ENCODE results near the gene TBCCD1. TPM values are rescaled to one million over a fixed set of nuclear protein-coding genes. Genes with fewer than 3 reads are reported as not detected.

TBCCD1 gene
- total RNA-seq, 2 experiments from 2014 or later: 15.2 to 17.4 TPM

DNA sequence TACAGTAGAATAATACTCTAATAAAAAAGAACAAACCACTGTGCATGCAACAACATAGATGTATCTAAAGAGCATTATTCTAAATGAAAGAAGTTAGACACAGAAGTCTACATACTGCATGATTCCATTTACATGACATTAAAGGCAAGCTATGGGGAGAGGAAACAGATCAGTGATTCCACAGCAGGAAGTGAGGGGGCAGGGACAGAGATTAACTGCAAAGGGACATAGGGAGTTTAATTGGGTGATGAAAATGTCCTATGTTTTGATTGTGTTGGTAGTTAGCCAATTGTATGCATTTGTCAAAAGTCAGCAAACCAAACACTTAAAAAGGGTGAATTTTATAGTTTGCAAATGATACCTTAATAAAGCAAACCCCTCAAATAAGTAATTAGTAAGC, 36.7 kb downstream of the TBCCD1 start:
- Mint-ChIP-seq H3K36me3 (peaks cover 9% of the 10 kb centered on the region), H3K27ac (no peak overlapping the region), H3K27me3 (no peaks in the 10 kb centered on the region), H3K9me3 (no peaks in the 10 kb centered on the region), H3K4me1 (peaks cover 27% of the 10 kb centered on the region), H3K4me3 (no peak overlapping the region)
- DNase-seq (no peak), ATAC-seq (ENCODE audit: low read depth) (no peak)
- POLR2A ChIA-PET: no interaction called here

DNA sequence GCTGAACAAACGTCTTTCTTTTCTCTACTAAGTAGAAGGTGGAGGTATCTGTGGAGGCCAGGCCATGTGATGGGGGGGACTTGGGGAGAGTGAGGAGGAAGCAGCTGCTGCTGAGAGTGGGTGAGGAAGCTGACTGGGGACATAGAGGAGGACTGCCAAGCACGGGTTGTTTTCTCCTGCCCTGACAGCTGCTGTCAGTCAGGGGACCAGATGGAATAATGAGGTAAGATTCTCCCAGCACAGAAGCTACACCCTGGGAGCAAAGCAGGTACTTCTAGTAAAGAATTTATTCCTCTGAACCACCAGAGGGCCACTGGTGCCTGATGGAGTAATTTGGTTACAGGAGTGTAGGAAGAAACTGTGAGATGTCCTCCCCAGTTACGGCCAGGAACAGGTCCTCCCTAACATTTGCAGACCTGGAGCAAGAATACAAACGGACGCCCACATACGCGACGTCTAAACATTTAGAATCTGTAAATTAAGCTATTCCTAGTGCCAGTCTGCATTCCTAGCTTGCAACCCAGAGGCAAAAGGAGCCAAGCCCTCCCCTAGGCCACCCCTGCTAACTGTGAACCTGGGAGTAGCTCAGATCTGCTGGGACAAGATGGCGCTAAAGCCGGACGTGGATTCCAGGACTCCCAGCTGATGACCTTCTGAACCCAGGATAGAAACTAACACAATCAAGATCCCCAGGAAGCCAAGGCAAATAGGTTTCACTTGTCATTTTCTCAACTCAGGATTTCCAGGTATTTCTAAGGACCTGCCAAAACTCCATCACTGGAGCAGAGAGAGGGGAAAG, 37.7 kb downstream of the TBCCD1 start:
- DNase-seq (no peak), ATAC-seq (ENCODE audit: low read depth) (no peak)
- peaks cover 19% of the 10 kb centered on the region for H3K4me1 Mint-ChIP-seq
- POLR2A ChIA-PET: no interaction called here
- H3K27me3 Mint-ChIP-seq: no peaks in the 10 kb centered on the region
- H3K9me3 Mint-ChIP-seq: no peaks in the 10 kb centered on the region
- peaks cover 9% of the 10 kb centered on the region for H3K36me3 Mint-ChIP-seq
- H3K4me3 Mint-ChIP-seq: no peak overlapping the region
- no peak overlapping the region for H3K27ac Mint-ChIP-seq

DNA sequence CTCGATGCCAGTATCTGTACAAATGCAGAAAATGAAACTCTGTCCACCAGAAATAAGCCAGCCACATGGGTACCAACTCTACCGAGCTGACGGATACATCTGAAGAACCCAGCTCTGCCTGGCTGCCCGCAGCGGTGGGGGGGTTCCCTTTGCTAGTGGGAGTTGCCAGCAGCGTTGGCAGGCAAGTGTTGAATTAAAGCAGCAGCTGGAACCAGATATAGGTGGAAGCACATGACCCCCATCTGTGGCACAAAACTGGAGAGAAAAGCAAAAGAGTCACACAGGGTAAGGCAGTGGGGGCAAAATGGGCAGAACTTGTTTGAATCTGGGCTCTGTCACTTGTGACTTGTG, 40.9 kb downstream of the TBCCD1 start:
- Mint-ChIP-seq H3K4me1 (peaks cover 16% of the 10 kb centered on the region), H3K27me3 (peaks cover 2% of the 10 kb centered on the region)

DNA sequence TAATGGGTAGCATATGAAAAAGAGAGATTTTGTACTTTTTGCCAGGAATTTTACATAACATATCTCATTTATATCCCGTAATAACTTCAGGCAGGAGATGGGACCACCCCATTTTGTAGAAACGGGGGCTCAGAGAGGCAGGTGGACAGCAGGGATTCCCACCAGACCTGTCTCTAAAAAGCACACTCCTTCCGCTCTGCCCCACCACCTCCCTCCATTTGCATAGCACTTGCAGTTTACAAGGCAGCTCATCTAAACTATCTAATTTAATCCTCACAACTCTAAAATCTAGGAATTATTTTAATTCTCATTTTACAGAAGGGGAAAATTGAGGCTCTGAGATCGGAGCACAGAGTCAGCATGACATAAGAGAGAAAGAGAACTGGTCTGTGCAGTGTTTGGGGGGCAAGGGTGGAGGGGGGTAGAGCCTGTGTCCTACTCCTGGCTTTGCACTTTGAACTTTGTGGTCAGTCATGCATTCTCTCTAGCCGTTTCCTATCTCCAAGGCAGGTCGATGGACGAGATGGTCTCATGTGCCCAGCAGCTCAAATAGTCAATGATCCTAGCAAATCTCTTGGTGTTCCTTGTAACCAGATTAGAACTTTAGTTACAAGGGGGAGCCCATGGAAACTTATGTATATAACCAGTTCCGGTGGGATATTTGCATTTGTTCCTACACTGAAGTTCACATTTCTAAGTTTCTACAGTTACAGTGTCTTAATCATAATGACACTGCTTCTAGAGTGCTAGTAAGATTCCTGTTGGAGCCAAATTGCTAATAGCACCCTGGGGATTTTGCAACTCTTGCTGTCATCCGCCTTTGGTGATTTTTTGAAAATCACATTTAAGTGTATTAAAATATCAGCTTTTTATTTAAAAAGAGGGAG, 41.5 kb downstream of the TBCCD1 start:
- POLR2A ChIA-PET: no interaction called here
- no peaks in the 10 kb centered on the region for H3K9me3 Mint-ChIP-seq
- H3K27me3 Mint-ChIP-seq: peaks cover 2% of the 10 kb centered on the region
- H3K4me1 Mint-ChIP-seq: peaks cover 17% of the 10 kb centered on the region
- H3K36me3 Mint-ChIP-seq: peaks cover 11% of the 10 kb centered on the region
- no peak overlapping the region for H3K4me3 Mint-ChIP-seq
- DNase-seq (no peak), ATAC-seq (ENCODE audit: low read depth) (no peak)
- no peak overlapping the region for H3K27ac Mint-ChIP-seq

More for the DNA sequence above, 40.9 kb downstream of the TBCCD1 start:
- DNase-seq (no peak), ATAC-seq (ENCODE audit: low read depth) (no peak)
- POLR2A ChIA-PET: no interaction called here
- Mint-ChIP-seq H3K4me3 (no peak overlapping the region), H3K27ac (no peak overlapping the region), H3K9me3 (no peaks in the 10 kb centered on the region), H3K36me3 (peaks cover 11% of the 10 kb centered on the region)

DNA sequence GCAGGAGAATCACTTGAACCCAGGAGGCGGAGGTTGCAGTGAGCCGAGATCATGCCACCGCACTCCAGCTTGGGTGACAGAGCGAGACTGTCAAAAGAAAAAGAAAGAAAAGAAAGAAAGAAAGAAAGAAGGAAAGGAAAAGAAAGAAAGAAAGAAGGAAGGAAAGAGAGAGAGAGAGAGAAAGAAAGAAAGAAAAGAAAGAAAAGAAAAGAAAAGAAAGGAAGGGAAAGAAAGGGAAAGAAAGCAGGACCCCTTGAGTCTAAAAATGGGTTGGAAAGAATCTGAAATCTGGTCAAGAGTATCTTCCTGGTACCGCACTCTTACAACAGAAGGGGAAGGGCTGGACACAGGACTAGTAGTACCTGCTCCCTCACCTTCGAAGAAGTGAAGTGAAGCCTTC, 42.5 kb downstream of the TBCCD1 start:
- Mint-ChIP-seq H3K27ac (no peak overlapping the region), H3K27me3 (peaks cover 2% of the 10 kb centered on the region), H3K9me3 (no peaks in the 10 kb centered on the region), H3K4me3 (no peak overlapping the region), H3K4me1 (peaks cover 14% of the 10 kb centered on the region), H3K36me3 (peaks cover 10% of the 10 kb centered on the region)
- no peak for ATAC-seq (ENCODE audit: low read depth)
- POLR2A ChIA-PET: no interaction called here
- DNase-seq: no peak

DNA sequence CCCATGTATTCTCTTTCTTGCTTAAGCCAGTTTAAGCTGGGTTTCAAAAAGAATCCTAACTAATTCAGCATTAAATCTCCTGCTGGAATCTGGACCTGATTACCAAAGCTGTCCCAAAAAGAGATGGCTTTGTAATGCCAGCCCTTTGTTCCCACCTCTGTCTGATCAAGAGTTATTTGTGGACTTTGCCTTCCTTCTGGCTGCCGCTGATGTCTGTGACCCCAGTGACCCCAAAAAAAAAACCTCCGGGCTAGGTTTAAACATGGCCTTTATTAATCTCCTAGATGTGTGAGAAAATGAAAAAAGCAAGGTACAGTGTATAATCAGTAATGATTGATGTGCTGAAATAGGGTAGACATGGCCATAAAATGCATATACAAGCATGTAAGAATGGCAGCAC, 43.7 kb downstream of the TBCCD1 start:
- DNase-seq (no peak), ATAC-seq (ENCODE audit: low read depth) (no peak)
- Mint-ChIP-seq H3K4me1 (peaks cover 19% of the 10 kb centered on the region), H3K9me3 (no peaks in the 10 kb centered on the region), H3K4me3 (no peak overlapping the region), H3K27ac (no peak overlapping the region), H3K36me3 (peaks cover 2% of the 10 kb centered on the region), H3K27me3 (peaks cover 2% of the 10 kb centered on the region)
- POLR2A ChIA-PET: no interaction called here

DNA sequence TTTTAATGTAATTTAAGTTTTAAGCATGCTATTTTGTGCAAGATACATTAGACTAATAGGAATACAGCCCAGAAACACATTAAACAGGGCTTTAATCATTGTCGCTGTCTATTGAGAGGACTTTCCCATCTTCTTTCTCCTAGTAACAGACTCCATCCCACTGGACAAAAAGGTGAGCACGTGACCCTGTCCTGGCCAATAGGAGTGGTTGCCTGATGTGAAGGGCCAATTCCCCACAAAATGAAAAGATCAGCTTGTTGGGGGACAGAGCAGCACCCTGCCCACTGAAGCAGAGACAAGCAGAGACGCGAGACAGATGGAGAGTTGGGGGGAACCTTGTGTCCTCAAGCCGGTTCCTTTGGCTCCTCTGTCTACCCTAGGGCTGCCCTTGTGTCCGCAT, 44.1 kb downstream of the TBCCD1 start:
- H3K4me3 Mint-ChIP-seq: no peak overlapping the region
- peaks cover 19% of the 10 kb centered on the region for H3K4me1 Mint-ChIP-seq
- ATAC-seq (ENCODE audit: low read depth): no peak
- H3K27ac Mint-ChIP-seq: no peak overlapping the region
- POLR2A ChIA-PET: no interaction called here
- no peak for DNase-seq
- H3K9me3 Mint-ChIP-seq: no peaks in the 10 kb centered on the region
- peaks cover 2% of the 10 kb centered on the region for H3K27me3 Mint-ChIP-seq
- H3K36me3 Mint-ChIP-seq: peaks cover 1% of the 10 kb centered on the region

DNA sequence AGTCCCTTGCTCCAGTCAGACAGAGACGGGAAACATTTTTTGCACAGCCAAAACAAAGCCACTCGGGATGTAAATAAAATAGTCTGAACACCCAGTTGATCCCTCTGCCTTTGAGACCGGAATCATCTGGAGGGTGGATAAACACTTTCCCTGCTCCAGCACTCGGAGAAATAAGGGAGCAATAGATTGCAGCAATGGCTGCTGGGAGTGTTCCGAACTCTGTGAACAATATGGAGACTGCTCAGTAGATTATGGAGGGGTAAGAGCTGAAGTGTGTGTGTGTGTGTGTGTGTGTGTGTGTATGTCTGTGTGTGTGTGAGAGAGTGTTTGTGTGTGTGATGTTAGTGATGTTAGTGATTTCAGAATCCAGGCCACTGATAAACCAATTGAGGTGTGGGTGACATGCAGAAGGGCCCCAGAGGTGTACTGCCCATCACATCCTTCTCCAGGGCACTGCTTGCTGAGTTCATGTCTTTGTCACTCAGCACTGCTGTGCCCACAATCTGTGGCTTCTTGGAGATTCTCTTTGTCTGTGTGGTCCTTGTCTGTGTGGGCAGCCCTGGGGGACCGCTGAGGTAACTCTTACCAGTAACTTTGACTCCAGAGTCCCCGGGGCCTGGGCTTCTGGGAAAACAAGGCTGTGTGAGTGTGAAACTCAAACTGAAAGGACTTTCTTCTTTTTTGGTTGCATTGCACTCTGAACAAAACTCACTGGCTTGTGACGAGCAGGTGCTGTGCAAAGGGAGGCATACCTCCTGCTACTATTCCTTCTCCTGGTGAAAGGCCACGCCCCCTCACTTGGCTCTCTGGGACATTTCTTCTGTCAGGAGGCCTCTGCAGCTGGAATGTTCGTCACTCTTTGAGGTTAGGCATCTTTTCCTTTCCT, 45.9 kb downstream of the TBCCD1 start:
- Mint-ChIP-seq H3K36me3 (peaks cover 6% of the 10 kb centered on the region), H3K4me3 (no peak overlapping the region), H3K9me3 (peaks cover 3% of the 10 kb centered on the region), H3K4me1 (peaks cover 19% of the 10 kb centered on the region), H3K27ac (peak overlapping the region; percentile 32), H3K27me3 (peaks cover 2% of the 10 kb centered on the region)
- ATAC-seq (ENCODE audit: low read depth) (no peak), DNase-seq (no peak)
- POLR2A ChIA-PET: no interaction called here

DNA sequence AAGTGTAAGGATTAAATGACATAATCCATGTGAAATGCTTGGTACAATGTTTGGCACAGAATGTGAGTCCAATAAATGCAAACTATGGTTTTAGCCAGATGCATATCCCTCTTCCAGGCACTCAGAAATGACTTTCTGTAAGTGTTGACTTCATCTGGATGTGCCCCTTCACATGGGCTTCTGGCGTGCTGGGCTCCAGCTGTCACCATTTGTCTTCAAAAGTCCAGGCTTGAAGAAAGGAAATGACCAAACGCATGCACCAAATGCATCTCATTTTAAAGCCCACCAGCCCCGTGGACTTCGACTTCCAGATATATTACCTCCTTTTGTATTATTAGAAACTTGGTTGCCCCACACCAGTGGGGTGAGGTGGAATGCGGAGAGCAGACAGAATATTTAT, 46.7 kb downstream of the TBCCD1 start:
- Mint-ChIP-seq H3K4me1 (peaks cover 26% of the 10 kb centered on the region), H3K9me3 (peaks cover 3% of the 10 kb centered on the region), H3K4me3 (no peak overlapping the region), H3K36me3 (peaks cover 6% of the 10 kb centered on the region), H3K27me3 (peaks cover 2% of the 10 kb centered on the region), H3K27ac (no peak overlapping the region)
- POLR2A ChIA-PET: interaction anchor here (0.6 kb wide), 1 partner anchor 107 kb away, joined by 3 read pairs; no protein-coding TSS in a partner anchor
- ATAC-seq (ENCODE audit: low read depth) (no peak), DNase-seq (no peak)

DNA sequence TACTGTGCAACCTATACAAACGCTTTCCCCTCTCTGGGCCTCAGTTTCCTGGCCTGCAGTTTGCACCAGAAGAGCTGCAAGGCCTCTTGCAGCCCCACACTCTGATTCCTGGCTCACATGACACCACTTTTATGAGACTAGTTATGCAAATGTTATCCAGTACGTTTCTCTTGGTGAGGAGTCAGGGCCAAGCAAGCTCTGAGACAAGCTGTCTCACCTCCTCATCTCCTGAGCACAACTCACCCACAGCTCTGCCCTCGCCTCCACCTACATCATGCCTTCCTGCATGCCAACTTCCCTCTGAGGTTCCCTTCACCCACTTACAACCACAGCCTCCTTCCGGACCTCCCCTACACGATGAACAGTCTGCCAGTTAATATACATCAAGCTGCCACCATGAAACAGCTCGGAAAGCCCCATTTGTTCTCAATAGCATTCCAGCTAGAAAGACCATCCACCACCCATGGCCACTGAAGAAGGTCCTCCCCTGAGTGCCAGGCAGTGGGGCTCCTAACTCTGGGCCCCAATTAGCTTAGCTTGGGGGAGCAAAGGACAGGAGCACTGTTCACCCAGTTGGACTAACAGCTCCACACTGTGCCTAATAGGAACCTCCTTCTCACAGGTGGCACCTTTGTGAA, 48.0 kb downstream of the TBCCD1 start:
- ATAC-seq (ENCODE audit: low read depth): peak; percentile 82
- peaks cover 3% of the 10 kb centered on the region for H3K9me3 Mint-ChIP-seq
- H3K36me3 Mint-ChIP-seq: peaks cover 6% of the 10 kb centered on the region
- peaks cover 8% of the 10 kb centered on the region for H3K27me3 Mint-ChIP-seq
- peak overlapping the region; percentile 36 for H3K27ac Mint-ChIP-seq
- POLR2A ChIA-PET: interaction anchor here (0.8 to 1.7 kb wide), 2 partner anchors 15 to 51 kb away, joined by 3 to 9 read pairs; partner anchors contain the start of gene DNAJB11
- peaks cover 36% of the 10 kb centered on the region for H3K4me1 Mint-ChIP-seq
- H3K4me3 Mint-ChIP-seq: peak overlapping the region; percentile 22
- DNase-seq: peak; percentile 36

DNA sequence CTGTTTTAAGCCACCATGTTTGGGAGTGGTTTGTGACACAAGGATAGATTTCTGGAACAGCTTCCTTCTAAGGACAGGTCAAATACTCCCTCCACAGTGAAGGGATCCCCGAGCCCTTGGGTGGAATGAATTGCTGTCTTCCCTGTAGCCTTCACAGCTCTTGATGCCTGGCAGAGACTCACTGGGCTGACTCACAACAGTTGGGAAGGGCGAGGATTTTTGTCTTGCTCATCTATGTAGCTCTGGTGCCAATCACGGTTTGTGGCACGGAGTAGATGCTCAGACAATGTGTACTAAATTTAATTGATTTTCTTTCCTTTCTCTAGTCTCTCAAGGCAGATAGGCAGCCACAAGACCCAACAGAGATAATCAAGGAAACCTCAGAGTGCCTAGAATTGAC, 49.9 kb downstream of the TBCCD1 start:
- ATAC-seq (ENCODE audit: low read depth) (no peak), DNase-seq (no peak)
- POLR2A ChIA-PET: no interaction called here
- peaks cover 4% of the 10 kb centered on the region for H3K36me3 Mint-ChIP-seq
- no peak overlapping the region for H3K4me3 Mint-ChIP-seq
- no peak overlapping the region for H3K27ac Mint-ChIP-seq
- peaks cover 6% of the 10 kb centered on the region for H3K27me3 Mint-ChIP-seq
- H3K9me3 Mint-ChIP-seq: peaks cover 3% of the 10 kb centered on the region
- peaks cover 36% of the 10 kb centered on the region for H3K4me1 Mint-ChIP-seq

DNA sequence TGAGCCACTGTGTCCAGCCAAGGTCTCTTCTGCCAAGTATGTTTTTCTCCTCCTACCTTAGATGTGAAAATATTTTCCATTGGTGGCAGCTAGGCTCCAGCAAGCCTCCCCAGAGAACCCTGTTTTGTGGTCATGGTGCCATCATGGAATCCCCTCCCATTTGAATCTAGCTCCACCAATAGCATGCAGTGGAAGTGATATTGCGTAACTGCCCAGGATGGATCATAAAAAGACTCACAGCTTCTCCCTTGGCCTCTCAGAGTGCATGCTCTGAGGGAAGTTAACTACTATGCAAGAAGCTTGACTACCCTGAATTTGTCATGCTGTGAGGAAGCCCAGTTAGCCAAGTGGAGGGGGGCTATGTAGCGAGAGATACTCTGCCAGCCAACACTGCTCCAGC, 50.5 kb downstream of the TBCCD1 start:
- Mint-ChIP-seq H3K36me3 (peaks cover 4% of the 10 kb centered on the region), H3K27ac (no peak overlapping the region), H3K4me3 (no peak overlapping the region), H3K4me1 (peaks cover 35% of the 10 kb centered on the region), H3K27me3 (peaks cover 6% of the 10 kb centered on the region), H3K9me3 (peaks cover 3% of the 10 kb centered on the region)
- ATAC-seq (ENCODE audit: low read depth): no peak
- POLR2A ChIA-PET: no interaction called here
- no peak for DNase-seq

DNA sequence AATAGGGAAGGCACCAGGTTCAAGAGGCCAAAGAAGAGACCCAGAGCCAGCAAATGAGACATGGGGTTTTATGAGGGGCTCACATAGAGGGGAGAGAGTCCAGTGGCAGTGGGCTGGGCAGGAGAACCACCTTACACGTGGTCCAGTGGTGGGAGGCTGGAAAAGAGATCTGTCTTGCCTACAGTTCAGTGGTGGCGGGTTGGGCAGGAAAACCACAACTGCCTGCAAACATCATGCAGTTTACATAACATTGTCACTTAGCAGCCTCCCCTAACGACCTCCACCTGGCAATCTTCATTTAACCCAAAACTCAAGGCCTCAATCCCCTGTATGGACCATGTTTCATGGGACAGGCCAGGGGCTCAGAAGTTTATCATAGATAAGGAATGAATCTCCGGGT, 52.0 kb downstream of the TBCCD1 start:
- peak; percentile 36 for DNase-seq
- ATAC-seq (ENCODE audit: low read depth): peak; percentile 30
- peaks cover 6% of the 10 kb centered on the region for H3K27me3 Mint-ChIP-seq
- peaks cover 4% of the 10 kb centered on the region for H3K36me3 Mint-ChIP-seq
- H3K4me1 Mint-ChIP-seq: peaks cover 28% of the 10 kb centered on the region
- no peak overlapping the region for H3K27ac Mint-ChIP-seq
- POLR2A ChIA-PET: no interaction called here
- no peak overlapping the region for H3K4me3 Mint-ChIP-seq
- peaks cover 3% of the 10 kb centered on the region for H3K9me3 Mint-ChIP-seq

Measured in activated naive CD8-positive, alpha-beta T cell treated with anti-CD3 and anti-CD28 coated beads, Interleukin-2, amount 10 ng/mL, durations not matched to agents 7 days and 5 days (primary cell).